GM12801 (cell line): Measurements from ENCODE around the gene GRWD1.

Experiments
- TF ChIP-seq, protein P1 (sequence below): IDR thresholded peaks from one replicate; pipeline ENCODE4 v1.5.1; 2011; ENCODE audit warnings: control low read depth; ENCODE audit not compliant: insufficient read length; ENCODE audit errors: extremely low read depth

Gene GRWD1

DNA sequence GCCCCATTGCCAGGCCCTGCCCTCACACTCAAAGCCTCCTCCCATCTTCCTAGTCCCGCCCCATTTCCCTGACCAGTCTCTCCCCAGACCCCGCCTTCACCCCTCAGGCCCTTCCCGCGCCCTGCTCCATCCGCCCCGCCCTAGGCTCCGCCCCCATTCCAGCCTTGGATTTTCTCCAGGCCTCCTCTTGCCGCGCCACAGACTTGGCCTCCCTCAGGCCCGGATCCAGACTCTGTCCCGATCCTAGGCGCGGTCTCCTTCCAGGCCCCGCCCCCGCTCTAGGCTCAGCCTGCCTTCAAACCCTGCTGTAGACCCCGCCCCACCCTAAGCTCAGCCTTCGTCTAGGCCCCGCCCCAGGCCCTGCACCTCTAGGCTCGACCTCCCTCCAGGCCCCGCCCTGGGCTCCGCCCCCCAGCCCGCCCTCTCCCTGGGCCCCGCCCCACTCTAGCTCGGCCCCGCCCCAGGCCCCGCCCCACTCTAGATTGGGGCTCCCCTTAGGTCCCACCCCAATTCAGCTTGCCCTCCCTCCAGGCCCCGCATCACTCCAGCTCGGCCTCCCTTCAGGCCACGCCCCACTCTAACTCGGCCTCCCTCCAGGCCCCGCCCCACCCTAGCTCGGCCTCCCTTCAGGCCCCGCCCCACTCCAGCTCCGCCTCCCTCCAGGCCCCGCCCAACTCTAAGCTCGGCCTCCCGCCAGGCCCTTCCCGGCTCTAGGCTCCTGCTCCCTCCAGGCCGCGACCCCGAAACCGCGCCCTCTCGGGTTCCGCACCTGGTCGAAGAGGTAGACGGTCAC lies 47.3 kb downstream of the GRWD1 start:
- TF ChIP-seq, protein P1, sequence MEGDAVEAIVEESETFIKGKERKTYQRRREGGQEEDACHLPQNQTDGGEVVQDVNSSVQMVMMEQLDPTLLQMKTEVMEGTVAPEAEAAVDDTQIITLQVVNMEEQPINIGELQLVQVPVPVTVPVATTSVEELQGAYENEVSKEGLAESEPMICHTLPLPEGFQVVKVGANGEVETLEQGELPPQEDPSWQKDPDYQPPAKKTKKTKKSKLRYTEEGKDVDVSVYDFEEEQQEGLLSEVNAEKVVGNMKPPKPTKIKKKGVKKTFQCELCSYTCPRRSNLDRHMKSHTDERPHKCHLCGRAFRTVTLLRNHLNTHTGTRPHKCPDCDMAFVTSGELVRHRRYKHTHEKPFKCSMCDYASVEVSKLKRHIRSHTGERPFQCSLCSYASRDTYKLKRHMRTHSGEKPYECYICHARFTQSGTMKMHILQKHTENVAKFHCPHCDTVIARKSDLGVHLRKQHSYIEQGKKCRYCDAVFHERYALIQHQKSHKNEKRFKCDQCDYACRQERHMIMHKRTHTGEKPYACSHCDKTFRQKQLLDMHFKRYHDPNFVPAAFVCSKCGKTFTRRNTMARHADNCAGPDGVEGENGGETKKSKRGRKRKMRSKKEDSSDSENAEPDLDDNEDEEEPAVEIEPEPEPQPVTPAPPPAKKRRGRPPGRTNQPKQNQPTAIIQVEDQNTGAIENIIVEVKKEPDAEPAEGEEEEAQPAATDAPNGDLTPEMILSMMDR, result no peak

DNA sequence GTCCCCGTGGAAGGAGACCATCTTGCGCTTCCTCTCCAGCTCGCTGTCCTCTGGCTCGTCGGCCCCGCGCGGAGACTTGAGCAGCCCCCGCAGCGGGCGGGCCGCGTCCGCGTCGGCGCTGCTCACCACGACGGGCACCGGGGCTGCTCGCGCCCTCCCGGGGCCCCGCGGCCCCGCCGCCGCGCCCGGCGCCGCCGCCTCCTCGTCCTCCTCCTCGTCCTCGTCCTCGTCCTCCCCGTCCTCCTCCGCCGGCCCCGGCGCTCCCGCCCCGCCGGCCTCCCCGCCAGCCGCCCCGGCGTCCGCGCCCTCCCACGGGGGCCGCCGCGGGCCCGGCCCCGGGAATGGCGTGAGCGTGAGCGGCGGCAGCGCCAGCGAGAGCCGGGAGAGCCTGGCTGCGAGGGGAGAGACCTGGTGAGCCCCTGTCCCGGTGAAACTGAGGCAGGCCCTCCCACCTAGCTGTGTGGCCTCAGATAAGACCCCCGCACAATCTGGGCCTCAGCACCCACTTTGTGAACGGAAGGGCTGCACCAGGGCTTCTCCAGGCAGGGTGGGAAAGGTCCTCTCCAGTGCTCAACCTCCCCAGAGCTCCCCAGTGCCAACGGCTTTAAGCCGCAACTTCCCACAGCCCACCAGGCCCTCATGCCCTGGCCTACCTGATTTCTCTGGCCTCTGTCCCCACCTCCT lies 48.1 kb downstream of the GRWD1 start:
- TF ChIP-seq, protein P1, result no peak

DNA sequence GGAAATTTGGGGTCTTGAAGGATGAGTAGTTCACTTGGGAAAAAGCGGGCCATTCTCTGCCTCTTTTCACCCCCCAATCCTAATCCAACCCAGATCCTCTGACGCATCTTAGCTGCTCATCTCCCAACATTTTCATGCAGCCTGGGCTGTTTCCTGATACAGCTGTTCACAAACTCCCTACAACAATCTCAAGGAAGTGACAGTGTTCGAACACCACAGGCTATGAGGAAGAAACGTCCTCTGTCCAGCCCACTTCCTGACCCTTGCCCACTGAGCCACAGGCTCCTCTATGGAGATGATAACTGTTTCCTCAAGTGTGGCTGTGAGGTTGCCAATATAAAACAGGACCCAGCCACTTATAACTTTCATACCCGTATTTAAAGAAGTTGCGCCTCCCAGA lies 49.6 kb downstream of the GRWD1 start:
- TF ChIP-seq, protein P1, result no peak

DNA sequence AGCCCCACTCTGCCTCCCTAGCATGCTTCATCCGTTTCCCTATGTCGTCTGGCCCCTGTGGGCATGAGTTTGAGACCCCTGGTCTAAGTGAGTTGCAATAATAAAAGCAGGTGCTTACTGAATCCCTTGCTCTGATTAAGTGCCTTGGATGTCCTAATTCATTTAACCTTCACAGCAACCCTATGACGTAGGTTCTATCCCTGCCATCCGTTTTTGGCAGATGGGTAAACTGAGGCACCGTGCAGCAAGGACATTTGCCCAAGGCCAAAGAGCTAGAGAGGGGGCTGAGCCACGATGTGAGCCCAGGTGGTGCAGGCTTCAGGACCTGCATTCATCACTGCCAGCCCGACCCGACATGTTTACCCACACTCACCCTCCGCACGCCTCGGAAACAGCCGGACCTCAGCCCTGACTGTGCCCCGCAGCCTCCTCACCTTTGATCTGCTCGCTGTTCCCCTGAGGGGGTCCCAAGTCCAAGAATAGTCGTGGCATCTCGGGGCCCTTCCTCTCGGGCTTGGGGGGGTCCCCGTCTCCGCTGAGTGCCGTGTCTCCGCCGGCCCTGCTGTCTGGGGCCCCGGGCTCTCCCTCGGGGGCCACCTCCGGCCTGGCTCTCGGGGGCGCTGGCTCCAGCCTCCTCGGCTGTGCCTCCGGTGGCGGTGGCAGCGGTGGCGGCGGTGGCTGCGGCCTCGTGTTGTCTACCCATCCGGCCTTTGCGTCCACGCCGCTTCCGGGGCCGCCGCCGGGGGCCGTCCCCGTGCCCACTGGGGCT lies 51.4 kb downstream of the GRWD1 start:
- TF ChIP-seq, protein P1, result no peak

DNA sequence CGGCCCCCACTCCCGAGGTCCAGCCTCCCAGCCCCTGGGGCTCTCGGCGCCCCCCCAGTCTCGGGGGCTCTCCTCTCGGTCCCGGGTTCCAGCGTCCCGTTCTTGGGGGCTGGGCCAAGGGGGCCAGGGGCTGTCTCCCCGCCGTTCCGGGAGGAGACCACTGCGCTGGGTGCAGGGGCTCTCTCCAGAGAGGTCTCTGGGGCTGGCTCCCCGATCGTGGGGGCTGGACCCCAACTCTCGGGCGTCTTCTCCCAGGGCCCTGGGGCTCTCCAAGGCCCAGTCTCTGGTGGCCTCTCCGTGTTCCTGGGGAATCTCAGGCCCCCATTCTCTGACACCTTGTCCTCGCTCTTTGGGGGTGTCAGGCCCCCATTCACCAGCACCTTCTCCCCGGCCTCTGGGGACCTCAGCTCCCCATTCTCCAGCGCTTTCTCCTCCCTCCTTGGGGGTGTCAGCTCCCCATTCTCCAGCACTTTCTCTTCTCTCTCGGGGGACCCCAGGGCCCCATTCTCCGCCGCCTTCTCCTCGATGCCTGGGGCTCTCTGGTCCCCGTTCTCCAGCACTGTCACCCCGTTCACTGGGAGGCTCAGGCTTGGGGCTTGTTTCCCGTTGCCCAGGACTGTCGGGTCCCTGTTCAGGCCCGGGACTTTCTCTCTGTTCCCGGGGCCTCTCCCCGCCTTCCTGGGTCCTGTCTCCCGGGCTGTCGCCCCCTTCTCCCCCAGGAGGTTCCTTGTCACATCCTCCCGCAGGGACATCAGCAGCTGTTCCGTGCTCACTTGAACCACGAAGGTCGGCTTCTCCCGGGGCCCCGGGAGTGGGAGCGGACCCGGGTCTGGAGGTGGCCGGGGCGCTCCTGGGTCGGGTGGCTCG lies 52.2 kb downstream of the GRWD1 start:
- TF ChIP-seq, protein P1, result no peak

DNA sequence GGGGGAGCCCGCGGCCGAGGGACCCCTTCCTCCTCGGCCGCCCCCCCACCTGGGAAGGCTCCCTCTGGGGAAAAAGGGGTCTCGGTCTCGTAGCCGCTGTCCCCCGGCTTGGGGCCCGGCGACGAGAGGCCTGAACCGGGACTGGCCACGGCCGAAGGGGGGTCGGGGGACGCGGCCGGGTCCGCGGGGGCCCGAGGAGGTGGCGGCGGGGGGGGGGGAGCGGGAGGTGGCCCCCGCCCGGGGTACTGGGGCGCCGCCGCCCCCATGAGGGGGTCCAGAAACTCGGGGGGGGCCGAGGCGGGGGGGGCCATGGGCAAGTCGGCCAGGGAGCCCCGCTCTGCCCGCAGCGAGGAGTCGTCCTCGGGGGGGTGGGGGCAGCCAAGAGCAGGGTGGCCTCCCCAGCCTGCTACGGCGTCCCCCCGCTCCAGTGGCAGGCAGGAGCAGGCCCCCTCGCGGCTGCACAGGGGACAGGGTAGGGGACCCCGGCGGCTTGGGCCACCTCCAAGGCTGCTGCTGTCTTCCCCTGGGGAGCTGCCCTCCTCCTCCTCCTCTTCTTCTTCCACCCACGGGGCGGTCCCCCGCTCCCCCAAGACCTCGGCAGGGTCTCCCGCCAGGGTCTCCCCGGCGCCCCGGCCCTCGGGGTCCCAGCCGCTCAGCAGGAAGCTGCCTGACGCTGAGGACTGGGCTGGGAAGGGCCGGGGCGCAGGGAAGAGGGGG lies 53.0 kb downstream of the GRWD1 start:
- TF ChIP-seq, protein P1, result no peak
